Stimulated activated naive CD8-positive, alpha-beta T cell treated with anti-CD3 and anti-CD28 coated beads, Interleukin-15, amount 100 ng/mL, for 72 hours (primary cell): Measurements from ENCODE around the gene CNN1.

Experiments
- ATAC-seq: fragments of 150-1000 bp; cut with Tn5 transposase; 2 replicates; pipeline ENCODE4 v1.10.0; 2021; ENCODE audit warnings: mild to moderate bottlenecking, moderate library complexity
- DNase-seq, 2 donors: peaks; one replicate each; pipeline ENCODE4 v3.0.0; 2021 to 2022
- H3K27ac Mint-ChIP-seq, 2 donors: one replicate each; pipeline ENCODE4 v1.8.0; 2022; ENCODE audit warnings: mild to moderate bottlenecking in 2 of 2, mixed read lengths in 2 of 2, moderate library complexity in 2 of 2
- H3K27me3 Mint-ChIP-seq: one replicate; pipeline ENCODE4 v1.8.0; 2022; ENCODE audit warnings: mixed read lengths
- H3K4me1 Mint-ChIP-seq: one replicate; pipeline ENCODE4 v1.8.0; 2022; ENCODE audit warnings: mild to moderate bottlenecking, mixed read lengths
- H3K4me3 Mint-ChIP-seq, 2 donors: one replicate each; pipeline ENCODE4 v1.8.0; 2022; ENCODE audit warnings: mild to moderate bottlenecking in 2 of 2, mixed read lengths in 2 of 2, moderate library complexity in 1 of 2
- H3K9me3 Mint-ChIP-seq, 2 donors: one replicate each; pipeline ENCODE4 v1.8.0; 2022; ENCODE audit warnings: mixed read lengths in 2 of 2

The CNN1 gene

DNA sequence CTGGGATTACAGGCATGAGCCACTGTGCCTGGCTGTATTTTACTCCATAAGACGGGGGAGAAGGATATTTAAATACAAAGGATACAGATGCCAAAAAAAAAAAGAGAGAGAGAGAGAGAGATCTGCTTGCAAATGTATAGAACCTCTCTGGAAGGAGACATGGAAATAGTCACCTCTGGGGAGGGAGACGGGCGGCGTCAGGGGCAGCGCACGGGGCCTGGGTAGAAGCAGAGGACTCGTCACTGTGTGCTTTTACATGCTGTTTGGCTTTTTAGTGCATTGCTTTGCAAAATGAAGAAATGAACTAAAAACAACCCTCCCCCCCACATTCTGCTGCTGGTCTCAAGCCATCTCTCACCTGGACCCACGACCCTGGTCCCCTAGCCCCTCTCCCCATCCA is 28.2 kb upstream of the CNN1 start:
- peaks cover 24% of the 10 kb centered on the region for H3K4me1 Mint-ChIP-seq
- H3K27ac Mint-ChIP-seq = no peak overlapping the region
- no peak for ATAC-seq
- H3K4me3 Mint-ChIP-seq = no peak overlapping the region
- no peaks in the 10 kb centered on the region for H3K27me3 Mint-ChIP-seq
- no peaks in the 10 kb centered on the region for H3K9me3 Mint-ChIP-seq
- DNase-seq = no peak

DNA sequence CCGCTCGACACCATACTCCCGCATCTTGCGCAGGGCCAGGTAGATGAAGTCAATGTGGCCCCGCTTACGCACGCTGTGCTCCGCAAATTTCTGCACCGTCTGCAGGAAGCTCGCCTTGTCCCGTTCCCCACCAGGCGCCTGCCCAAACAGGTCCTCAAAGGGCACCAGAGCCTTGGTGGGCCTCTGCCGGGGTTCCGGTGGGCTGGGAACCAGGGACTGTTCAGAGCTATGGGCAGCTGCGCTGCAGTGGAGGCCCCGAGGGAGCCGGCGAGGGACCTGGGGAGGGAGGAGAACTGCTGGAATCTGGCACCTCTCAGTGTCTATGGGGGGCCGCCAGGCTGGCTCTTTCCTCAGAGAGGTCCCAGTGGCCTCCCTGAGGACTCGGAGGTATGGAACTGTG is 24.7 kb upstream of the CNN1 start:
- ATAC-seq (no peak), DNase-seq (no peak)
- Mint-ChIP-seq H3K27ac (no peak overlapping the region), H3K9me3 (no peaks in the 10 kb centered on the region), H3K4me3 (no peak overlapping the region), H3K27me3 (no peaks in the 10 kb centered on the region), H3K4me1 (no peaks in the 10 kb centered on the region)

DNA sequence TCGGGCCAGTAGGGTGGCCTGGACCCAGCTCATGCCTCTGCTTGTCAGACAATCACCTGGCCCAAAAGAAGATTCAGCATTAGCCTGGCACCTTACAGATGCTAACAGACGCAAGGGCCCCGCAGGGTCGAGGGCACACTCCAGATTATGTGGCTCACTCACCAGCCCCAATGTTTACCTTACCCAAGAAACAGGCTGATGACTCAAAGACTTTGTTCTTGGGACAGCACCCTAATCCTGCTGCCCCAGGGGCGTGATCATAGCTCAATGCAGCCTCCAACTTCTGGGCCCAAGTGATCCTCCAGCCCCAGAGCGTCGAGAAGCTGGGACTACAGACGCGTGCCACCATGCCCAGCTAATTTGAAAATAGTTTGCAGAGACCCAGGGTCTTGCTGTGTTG is 19.5 kb upstream of the CNN1 start:
- H3K27me3 Mint-ChIP-seq = no peaks in the 10 kb centered on the region
- DNase-seq (no peak), ATAC-seq (no peak)
- no peaks in the 10 kb centered on the region for H3K4me1 Mint-ChIP-seq
- H3K4me3 Mint-ChIP-seq = no peak overlapping the region
- H3K9me3 Mint-ChIP-seq = no peaks in the 10 kb centered on the region
- H3K27ac Mint-ChIP-seq = no peak overlapping the region

DNA sequence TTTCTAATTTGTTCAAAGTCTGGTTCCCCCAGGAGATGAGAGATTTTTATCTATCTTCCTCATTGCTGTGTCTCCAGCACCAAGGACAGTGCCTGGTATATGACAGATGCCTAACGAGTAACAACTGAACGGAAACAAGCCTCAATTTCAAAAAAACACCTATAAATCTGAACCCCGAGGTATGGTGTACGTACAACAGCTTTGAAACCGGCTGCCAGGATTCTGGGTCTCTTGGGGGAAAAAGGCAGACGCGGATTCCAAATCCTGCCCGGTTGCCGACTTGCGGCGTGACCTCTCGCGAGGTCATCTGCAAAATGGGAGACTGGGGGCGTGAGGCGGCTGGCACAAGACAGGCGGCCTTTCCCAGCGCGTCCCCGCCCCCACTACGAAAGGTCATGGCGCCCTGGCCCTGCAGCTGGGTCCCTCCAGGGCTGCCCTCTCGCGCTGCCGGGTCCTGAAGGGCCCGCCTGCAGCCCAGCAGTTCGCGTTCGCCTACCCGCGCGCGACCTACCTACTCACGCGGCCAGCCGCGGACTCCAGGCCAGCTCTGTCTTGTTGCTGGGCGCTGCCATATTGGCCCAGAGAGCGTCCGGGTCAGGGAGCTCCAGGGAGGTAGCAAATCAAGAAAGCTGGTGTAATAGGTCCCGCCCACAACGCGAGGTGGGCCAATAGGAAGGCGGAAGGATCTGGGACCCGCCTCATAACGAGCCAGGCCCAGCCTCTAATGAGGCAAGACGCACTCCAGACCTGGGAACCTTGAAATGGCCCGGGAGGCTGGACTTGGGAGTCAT is 9.9 kb upstream of the CNN1 start, which contains the start of gene ECSIT:
TSS of gene ECSIT (minus strand) at position 584 of the 791 bp plus-strand sequence. CDS start 9,964 bp downstream, outside the sequence.
- peaks cover 31% of the 10 kb centered on the region for H3K4me1 Mint-ChIP-seq

DNA sequence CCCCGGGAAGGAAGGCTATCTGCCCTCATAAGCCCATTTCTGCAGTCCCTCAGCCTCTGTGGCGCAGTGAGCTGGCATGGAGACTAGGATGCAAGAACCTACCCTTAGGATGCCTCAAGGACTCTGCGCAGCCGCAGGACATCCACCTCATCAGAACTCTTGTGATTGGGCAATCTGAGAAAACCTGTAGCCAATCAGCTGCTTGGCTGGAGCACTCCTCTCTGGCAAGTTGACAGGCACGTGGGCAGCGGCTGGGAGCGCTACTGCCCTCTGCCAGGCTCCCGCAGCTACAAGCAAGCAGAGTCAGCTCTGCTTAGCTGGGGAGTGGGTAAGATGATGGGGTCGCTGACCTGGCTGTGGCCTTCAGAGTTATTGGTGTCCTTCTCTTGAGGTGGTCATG is 8.2 kb upstream of the CNN1 start:
- Mint-ChIP-seq H3K4me3 (no peak overlapping the region), H3K27ac (no peak overlapping the region), H3K9me3 (no peaks in the 10 kb centered on the region), H3K4me1 (peaks cover 33% of the 10 kb centered on the region), H3K27me3 (peaks cover 6% of the 10 kb centered on the region)
- ATAC-seq = peak; percentile 10
- peak; percentile 56 to 66 for DNase-seq

More for the DNA sequence above, 9.9 kb upstream of the CNN1 start, which contains the start of gene ECSIT:
- peak; percentile 98 for ATAC-seq
- Mint-ChIP-seq H3K4me3 (peak within 1 kb of the TSS; percentile 85 to 96), H3K27me3 (no peaks in the 10 kb centered on the region), H3K9me3 (no peaks in the 10 kb centered on the region), H3K27ac (peak within 1 kb of the TSS; percentile 89 to 98)
- DNase-seq = peak; percentile 93 to 96

DNA sequence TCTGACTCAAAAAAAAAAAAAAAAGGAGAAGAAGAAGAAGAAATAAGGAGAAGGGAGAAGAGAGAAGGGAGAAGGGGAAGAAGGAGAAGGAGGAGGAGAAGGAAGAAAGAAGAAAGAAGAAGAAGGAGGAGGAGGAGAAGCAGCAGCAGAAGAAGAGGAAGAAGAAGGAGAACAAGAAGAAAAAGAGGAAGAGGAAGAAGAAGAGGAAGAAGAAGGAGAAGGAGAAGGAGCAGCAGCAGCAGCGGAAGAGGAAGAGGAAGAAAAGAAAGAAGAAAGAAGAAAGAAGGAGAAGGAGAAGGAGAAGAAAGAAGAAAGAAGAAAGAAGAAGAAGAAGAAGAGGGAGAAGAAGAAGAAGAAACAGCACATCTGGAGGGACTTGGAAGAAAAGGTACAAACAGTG is 4.1 kb upstream of the CNN1 start:
- H3K27me3 Mint-ChIP-seq = peaks cover 22% of the 10 kb centered on the region
- DNase-seq (no peak), ATAC-seq (no peak)
- H3K4me1 Mint-ChIP-seq = peaks cover 43% of the 10 kb centered on the region
- no peak overlapping the region for H3K4me3 Mint-ChIP-seq
- H3K27ac Mint-ChIP-seq = no peak overlapping the region
- H3K9me3 Mint-ChIP-seq = no peaks in the 10 kb centered on the region

DNA sequence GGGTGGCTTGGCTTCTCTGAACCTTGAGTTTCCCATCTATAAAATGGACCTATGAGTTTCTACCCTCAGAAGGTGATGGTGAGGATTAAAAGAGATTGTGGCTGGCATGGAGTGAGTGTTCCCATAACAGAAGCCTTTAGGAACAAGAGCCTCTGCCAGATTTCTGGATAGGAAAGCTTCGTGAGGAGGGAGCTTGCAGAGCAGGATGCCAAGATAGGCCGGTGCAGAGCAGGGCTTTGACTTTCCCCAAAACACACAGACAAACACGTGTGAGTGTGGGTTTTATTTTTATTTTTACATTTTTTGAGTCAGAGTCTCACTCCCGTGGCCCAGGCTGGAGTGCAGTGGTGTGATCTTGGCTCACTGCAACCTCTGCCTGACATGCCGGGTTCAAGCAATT is 3.7 kb upstream of the CNN1 start:
- Mint-ChIP-seq H3K4me1 (peaks cover 43% of the 10 kb centered on the region), H3K27me3 (peaks cover 26% of the 10 kb centered on the region), H3K27ac (no peak overlapping the region), H3K9me3 (no peaks in the 10 kb centered on the region), H3K4me3 (no peak overlapping the region)
- DNase-seq = no peak
- ATAC-seq = no peak

DNA sequence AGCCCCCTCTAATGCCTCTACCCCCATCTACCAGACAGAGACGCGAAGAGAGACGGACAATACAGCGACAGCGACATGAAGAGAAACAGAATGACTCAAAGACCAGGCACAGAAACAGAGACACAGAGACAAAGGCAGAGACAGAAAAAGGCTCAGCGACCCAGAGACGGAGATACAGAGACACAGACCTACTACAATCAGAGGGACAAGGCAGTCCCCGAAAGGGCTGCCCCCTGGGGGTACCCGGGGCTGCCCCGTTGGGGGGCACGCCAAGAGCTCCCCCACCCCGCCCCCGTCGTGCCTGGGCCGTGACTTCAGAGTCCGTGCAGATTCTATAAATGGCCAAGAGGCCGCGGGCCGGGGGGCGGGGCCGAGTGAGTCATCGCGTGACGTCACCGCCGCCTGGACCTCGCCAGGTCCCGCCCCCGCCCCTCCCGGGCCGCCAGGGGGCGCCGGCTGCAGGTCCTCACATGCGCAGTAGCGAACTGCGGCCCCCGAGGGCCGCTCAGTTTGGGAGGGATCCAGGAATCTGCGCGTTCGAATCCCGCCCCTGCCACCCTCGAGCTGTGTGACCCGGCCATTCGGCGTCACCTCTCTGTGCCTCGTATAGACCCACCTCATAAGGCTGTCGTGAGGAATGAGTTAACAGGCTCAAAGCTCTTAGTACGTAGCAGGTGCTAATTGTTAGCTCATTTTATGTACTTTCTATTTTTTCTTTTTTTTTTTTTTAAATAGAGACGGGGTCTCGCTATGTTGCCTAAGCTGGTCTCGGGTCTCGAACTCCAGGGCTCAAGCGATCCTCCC is 2.7 kb upstream of the CNN1 start:
- peak overlapping the region; percentile 35 to 63 for H3K4me3 Mint-ChIP-seq
- H3K9me3 Mint-ChIP-seq = no peaks in the 10 kb centered on the region
- peak; percentile 86 for ATAC-seq

DNA sequence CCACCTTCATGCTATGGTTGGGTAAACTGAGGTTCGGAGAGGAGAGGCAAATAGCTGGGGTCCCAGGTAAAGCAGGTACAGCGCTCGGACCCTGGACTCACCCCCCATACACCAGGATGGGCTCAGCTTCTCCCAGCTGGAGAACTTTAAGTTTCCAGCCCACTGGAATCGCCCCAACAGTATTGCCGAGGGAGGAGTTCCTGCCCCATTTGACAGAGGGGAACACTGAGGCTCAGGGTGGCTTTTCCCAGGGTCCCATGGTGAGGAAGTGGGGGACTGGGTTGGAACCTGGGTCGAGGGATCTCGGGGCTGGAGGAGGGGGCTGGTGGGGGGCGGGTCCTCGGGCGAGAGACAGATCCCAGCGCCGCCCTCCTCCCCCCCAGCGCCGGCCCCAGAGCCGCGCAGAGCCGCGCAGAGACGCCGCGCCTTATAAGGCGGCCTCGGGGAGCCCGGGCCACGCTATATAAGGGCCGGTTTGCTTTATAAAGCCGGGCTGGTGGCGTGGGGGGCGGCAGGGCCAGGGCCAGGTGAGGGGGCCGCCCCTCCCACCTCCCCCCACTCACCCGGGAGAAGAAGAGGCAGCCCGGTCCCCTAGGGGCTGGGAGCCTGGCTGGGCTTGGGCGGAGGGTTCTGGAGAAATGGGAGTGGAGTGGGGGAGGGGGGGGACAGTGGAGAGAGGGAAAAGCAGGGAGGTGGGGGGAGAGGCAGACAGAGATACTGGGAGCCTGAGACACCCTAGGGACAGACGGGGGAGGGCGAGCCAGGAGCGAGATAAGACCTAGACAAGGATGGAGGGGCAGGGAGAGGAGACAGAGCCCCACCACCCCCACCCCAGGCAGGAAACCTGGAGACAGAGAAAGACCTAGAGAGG is 1.1 kb downstream of the CNN1 start:
- ATAC-seq = no peak

More for the DNA sequence above, 2.7 kb upstream of the CNN1 start:
- peaks cover 34% of the 10 kb centered on the region for H3K27me3 Mint-ChIP-seq
- H3K27ac Mint-ChIP-seq = peak overlapping the region in 1 of 2 donors; percentile 92
- H3K4me1 Mint-ChIP-seq = peaks cover 43% of the 10 kb centered on the region
- DNase-seq = peak; percentile 90 to 92

DNA sequence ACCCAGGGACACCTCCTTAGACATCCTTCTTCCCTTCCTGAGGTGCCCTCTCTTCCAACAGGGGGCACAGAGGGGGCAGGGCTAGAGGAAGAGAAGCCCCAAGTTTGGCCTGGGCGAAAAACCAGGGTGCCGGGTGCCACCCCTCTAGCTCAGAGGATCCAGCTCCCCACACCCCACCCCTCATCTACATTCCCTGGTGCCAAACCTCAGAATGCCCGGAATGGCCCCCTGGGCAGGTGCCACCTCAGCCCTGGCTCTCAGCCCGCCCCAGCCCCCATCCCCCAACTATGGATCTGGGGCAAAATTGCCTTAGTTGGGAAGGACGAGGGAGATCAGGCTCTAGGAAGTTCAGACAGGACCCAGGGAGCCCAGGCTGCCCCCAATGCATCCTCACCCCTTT is 2.0 kb downstream of the CNN1 start:
- ATAC-seq = no peak
- H3K4me1 Mint-ChIP-seq = peaks cover 25% of the 10 kb centered on the region
- no peaks in the 10 kb centered on the region for H3K9me3 Mint-ChIP-seq
- no peak overlapping the region for H3K4me3 Mint-ChIP-seq
- H3K27ac Mint-ChIP-seq = no peak overlapping the region
- DNase-seq = no peak
- H3K27me3 Mint-ChIP-seq = peaks cover 36% of the 10 kb centered on the region

More for the DNA sequence above, 1.1 kb downstream of the CNN1 start:
- H3K9me3 Mint-ChIP-seq = no peaks in the 10 kb centered on the region
- peaks cover 36% of the 10 kb centered on the region for H3K27me3 Mint-ChIP-seq
- H3K4me3 Mint-ChIP-seq = no peak overlapping the region
- no peak overlapping the region for H3K27ac Mint-ChIP-seq
- H3K4me1 Mint-ChIP-seq = peaks cover 29% of the 10 kb centered on the region
- no peak for DNase-seq

DNA sequence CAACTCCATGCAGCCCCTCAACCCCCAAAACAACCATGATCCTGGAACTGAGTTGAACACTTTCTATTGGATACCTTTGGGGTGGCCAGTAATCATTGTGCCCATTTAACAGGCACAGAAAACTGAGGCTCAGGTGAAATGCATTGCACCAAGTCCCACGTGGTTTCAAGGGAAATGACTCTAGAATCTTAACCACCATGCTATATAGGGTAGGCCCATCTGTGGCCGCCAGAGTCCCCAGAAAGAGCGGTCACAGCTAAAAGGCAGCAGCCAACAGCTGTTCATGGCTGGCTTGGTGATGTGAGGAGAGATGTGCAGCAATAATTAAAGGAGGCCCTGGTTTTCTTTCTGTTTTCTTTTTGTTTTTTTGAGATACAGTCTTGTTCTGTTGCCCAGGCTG is 2.6 kb downstream of the CNN1 start:
- ATAC-seq (no peak), DNase-seq (no peak)
- peaks cover 19% of the 10 kb centered on the region for H3K4me1 Mint-ChIP-seq
- H3K4me3 Mint-ChIP-seq = no peak overlapping the region
- no peaks in the 10 kb centered on the region for H3K9me3 Mint-ChIP-seq
- no peak overlapping the region for H3K27ac Mint-ChIP-seq
- H3K27me3 Mint-ChIP-seq = peaks cover 36% of the 10 kb centered on the region

DNA sequence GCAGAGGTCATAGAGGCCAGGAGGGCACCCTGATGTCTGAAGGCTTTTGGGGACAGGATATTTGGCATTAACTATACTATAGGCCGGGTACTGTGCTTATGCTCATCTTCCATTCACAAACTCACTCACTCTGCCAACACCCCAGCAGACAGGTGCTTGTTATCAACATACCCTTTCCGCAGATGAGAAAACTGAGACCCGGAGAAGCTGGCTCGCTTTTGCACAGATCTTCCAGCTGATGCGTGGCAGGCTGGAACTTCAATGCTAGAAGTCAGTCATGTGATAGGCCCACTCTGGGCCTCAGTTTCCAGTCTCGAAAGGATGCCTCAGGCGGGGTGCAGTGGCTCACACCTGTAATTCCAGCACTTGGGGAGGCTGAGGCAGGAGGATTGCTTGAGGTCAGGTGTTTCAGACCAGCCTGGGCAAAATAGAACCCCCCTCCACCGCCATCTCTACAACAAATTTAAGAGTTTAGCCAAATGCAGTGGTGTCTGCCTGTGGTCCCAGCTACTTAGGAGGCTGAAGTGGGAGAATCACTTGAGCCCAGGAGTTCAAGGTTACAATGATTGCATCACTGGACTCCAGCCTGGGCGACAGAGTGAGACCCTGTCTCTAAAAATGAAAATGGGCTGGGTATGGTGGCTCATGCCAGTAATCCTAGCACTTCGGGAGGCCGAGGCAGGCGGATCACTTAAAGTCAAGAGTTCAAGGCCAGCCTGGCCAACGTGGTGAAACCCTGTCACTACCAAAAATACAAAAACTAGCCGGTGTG is 9.5 kb downstream of the CNN1 start:
- H3K4me3 Mint-ChIP-seq = no peak overlapping the region
- ATAC-seq = no peak
- no peak for DNase-seq
- no peaks in the 10 kb centered on the region for H3K9me3 Mint-ChIP-seq
- peaks cover 8% of the 10 kb centered on the region for H3K27me3 Mint-ChIP-seq
- H3K4me1 Mint-ChIP-seq = no peaks in the 10 kb centered on the region
- H3K27ac Mint-ChIP-seq = no peak overlapping the region

DNA sequence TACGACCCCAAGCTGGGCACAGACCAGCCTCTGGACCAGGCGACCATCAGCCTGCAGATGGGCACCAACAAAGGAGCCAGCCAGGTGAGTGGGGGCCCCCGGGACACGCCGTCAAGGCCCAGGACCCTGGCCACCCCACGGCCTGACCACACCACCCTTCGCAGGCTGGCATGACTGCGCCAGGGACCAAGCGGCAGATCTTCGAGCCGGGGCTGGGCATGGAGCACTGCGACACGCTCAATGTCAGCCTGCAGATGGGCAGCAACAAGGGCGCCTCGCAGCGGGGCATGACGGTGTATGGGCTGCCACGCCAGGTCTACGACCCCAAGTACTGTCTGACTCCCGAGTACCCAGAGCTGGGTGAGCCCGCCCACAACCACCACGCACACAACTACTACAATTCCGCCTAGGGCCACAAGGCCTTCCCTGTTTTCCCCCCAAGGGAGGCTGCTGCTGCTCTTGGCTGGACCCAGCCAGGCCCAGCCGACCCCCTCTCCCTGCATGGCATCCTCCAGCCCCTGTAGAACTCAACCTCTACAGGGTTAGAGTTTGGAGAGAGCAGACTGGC is 10.8 kb downstream of the CNN1 start:
- Mint-ChIP-seq H3K4me3 (no peak overlapping the region), H3K27ac (peak overlapping the region in 1 of 2 donors; percentile 52)

DNA sequence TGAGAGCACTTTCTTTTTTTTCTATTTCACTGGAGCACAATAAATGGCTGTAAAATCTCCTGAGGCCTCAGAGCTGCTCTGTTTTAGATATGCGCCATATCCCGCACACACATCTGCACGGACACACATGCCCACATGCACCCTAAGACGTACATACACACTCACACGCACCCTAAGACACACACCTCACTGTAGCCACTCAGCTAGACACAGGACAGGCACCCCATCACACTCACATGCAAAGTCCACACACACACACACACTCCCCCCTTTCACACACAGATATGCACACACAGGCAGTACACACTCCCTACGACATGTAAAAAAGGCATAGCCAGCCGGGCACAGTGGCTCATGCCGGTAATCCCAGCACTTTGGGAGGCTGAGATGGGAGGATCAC is 11.6 kb downstream of the CNN1 start:
- no peaks in the 10 kb centered on the region for H3K27me3 Mint-ChIP-seq
- no peak overlapping the region for H3K27ac Mint-ChIP-seq
- no peak overlapping the region for H3K4me3 Mint-ChIP-seq
- no peak for DNase-seq
- no peak for ATAC-seq
- peaks cover 10% of the 10 kb centered on the region for H3K4me1 Mint-ChIP-seq
- H3K9me3 Mint-ChIP-seq = no peaks in the 10 kb centered on the region

More for the DNA sequence above, 10.8 kb downstream of the CNN1 start:
- H3K4me1 Mint-ChIP-seq = peaks cover 7% of the 10 kb centered on the region
- ATAC-seq (no peak), DNase-seq (no peak)
- no peaks in the 10 kb centered on the region for H3K9me3 Mint-ChIP-seq
- no peaks in the 10 kb centered on the region for H3K27me3 Mint-ChIP-seq
